VCaP (cell line): ENCODE data around the gene RAB23.

Experiments used
- H3K27ac ChIP-seq: fragments of 450-650 bp; 2 replicates; pipeline ENCODE4 v1.5.1; 2017
- TF ChIP-seq, protein P1 (sequence below): fragments of 450-650 bp; conservative IDR thresholded peaks from 2 replicates; pipeline ENCODE4 v1.5.1; 2017; ENCODE audit warnings: mild to moderate bottlenecking, moderate library complexity

The RAB23 gene

DNA sequence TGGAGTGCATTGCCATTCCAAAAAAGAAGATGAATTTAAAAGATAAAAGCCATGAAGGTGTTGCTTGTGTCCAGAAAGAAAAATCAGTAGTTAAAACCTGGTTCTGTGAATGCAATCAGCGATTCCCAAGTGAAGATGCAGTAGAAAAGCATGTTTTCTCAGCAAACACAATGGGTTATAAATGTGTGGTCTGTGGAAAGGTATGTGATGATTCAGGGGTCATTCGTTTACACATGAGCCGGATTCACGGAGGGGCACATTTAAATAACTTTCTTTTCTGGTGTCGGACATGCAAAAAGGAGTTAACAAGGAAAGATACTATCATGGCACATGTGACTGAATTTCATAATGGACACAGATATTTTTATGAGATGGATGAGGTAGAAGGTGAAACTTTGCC, 74.7 kb downstream of the RAB23 start:
- H3K27ac ChIP-seq: no peak overlapping the region

DNA sequence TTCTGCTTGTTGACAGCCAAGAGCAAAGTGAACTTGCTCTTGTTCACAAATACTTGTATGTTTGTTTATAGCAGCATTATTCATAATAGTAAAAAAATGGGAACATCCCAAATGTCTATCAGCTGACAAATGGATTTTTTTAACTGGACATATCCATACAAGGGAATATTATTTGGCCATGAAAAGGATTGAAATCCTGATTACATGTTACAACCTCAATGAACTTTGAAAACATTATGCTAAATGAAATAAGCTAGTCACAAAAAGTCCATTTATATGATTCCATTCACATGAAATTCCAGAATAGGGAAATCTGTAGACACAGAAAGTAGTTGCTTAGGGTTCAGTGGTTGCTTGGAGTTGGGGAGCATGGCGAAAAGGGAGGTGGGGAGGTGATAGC, 78.4 kb downstream of the RAB23 start:
- H3K27ac ChIP-seq: no peak overlapping the region
- TF ChIP-seq, protein P1, sequence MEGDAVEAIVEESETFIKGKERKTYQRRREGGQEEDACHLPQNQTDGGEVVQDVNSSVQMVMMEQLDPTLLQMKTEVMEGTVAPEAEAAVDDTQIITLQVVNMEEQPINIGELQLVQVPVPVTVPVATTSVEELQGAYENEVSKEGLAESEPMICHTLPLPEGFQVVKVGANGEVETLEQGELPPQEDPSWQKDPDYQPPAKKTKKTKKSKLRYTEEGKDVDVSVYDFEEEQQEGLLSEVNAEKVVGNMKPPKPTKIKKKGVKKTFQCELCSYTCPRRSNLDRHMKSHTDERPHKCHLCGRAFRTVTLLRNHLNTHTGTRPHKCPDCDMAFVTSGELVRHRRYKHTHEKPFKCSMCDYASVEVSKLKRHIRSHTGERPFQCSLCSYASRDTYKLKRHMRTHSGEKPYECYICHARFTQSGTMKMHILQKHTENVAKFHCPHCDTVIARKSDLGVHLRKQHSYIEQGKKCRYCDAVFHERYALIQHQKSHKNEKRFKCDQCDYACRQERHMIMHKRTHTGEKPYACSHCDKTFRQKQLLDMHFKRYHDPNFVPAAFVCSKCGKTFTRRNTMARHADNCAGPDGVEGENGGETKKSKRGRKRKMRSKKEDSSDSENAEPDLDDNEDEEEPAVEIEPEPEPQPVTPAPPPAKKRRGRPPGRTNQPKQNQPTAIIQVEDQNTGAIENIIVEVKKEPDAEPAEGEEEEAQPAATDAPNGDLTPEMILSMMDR: no peak

More for the DNA sequence above, 74.7 kb downstream of the RAB23 start:
- TF ChIP-seq, protein P1: no peak

DNA sequence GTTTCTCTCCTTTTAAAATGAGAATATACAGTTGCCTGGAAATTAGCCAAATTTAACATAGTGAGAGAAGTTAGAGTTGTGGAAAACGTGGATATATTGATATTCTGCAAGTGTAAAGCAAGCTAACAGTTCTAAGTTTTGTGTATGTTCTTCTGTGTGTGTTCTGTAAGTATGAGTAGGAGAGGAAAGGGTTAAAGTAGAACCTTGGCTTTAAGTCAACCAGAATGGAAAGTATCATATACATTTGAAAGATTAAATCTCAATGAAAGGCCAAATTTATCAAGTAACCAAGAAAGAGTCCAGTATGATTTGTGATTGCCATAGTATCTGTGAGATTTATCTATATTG, 80.0 kb downstream of the RAB23 start:
- TF ChIP-seq, protein P1: no peak

DNA sequence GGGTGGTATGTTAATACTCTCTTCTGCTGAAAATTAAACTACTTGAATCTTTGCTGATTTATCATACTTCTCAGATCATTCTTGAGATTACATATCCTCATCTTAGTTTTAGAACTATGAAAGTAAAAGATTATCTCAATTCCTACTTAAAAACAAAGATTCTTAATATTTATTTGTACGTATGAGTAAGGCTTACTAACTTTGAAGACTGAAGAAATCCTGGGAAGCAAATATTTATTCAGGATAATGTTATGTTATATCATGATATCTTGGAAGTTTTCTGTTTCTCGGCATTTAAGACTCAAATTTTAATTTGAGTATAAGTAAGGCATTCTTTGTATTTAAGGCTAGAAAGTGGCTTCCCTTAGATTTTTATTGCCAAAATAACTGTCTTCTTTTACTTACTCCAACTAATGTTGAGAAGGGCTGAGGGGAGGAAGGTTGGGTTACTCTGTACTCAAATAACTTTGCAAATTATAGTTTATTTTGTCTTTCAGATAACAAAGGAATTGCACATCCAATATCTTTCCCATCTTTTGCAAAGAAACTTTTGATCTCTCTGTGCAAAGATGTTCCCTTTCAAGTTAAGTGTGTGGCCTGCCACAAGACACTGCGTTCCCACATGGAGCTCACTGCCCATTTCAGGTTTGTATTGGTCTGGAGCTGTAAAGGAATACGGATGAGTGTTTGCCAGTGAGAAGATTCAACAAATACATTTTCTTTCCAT, 80.5 kb downstream of the RAB23 start:
- TF ChIP-seq, protein P1: no peak

More for the DNA sequence above, 80.0 kb downstream of the RAB23 start:
- H3K27ac ChIP-seq: no peak overlapping the region

DNA sequence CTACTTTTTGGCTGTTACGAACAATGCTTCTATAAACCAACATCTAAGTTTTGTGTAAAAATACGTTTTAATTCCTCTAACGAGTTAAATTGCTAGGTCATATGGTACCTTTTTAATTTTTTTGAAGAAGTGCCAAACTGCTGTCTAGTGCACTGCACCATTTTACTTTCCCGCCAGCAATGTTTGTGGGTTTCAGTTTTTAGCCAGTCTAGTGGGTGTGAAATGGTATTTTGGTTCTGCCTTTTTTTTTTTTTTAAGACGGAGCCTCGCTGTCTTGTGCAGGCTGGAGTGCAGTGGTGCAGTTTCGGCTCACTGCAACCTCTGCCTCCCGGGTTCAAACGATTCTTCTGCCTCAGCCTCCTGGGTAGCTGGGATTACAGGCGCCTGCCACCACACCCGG, 84.1 kb downstream of the RAB23 start:
- TF ChIP-seq, protein P1: no peak
- H3K27ac ChIP-seq: no peak overlapping the region

More for the DNA sequence above, 80.5 kb downstream of the RAB23 start:
- no peak overlapping the region for H3K27ac ChIP-seq

DNA sequence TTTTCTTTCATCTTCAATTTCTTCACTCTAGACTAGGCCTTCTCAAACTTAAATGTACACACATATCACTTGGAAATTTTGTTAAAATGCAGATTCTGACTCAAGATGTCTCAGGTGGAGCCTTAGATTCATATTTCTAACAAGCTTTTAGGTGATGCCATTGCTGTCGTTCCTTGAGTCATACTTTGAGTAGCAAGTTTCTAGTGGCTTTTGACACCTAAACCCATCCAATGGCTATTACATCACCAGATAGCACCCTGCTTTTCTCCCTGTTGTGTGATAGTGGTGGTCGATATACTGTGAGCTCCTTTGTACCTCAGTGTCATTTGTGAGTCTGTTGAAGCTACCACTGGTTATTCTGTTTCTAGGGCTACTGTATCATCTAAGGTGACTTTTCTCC, 84.8 kb downstream of the RAB23 start:
- TF ChIP-seq, protein P1: no peak
- H3K27ac ChIP-seq: no peak overlapping the region
